Transverse colon (tissue), 4 donors: ENCODE results near the gene RHOD.

Source experiments
- CTCF ChIP-seq, 5 experiments: fragments of 200-600 bp in 3 of 5; fragments of 450-650 bp in 2 of 5; sonication (generic) in 3 of 5; IDR thresholded peaks; 1 replicate in 2 of 5; 2 replicates in 3 of 5; pipeline ENCODE4 v1.5.1; 2016 to 2017; ENCODE audit warnings: antibody characterized with exemption in 5 of 5, inconsistent platforms in 3 of 5, mild to moderate bottlenecking in 2 of 5, moderate library complexity in 1 of 5
- POLR2A ChIP-seq: fragments of 450-650 bp; IDR thresholded peaks from one replicate; pipeline ENCODE4 v1.6.1; 2016; ENCODE audit warnings: antibody characterized with exemption, mild to moderate bottlenecking, moderate library complexity
- POLR2AphosphoS5 ChIP-seq, 3 donors: sonication (generic); formaldehyde crosslinking; IDR thresholded peaks; one replicate each; pipeline ENCODE4 v1.6.1; 2016; ENCODE audit warnings: antibody characterized with exemption in 3 of 3

- TF ChIP-seq CTCF (IDR thresholded peaks at IDR 0.05): no peak
- no peak for TF ChIP-seq POLR2A
- no peak for TF ChIP-seq POLR2AphosphoS5 (IDR thresholded peaks at IDR 0.05)
Observed at GRCh38 chr11:67105964-67106363, 49.3 kb downstream of the RHOD start.
